ENCODE results near the gene TENM3.

Gene TENM3

GRCh38 chr4:182492423-182492822 lies 249.2 kb downstream of the TENM3 start:
- H2AFZ ChIP-seq (ENCODE audit: low read depth, low read length, severe bottlenecking) = no peak overlapping the region
- H3K79me2 ChIP-seq (ENCODE audit: insufficient read depth, low read length) = no peaks in the 10 kb centered on the region
- H3K4me2 ChIP-seq (ENCODE audit: low read depth, low read length, poor library complexity, severe bottlenecking) = no peak overlapping the region
- no peaks in the 10 kb centered on the region for H3K9me2 ChIP-seq (replicated peaks; ENCODE audit: insufficient read depth, low read length)
- no peaks in the 10 kb centered on the region for H3K36me3 ChIP-seq (ENCODE audit: low read length)
- no peaks in the 10 kb centered on the region for H4K20me1 ChIP-seq (ENCODE audit: low read depth, low read length)
- H3K27ac ChIP-seq (ENCODE audit: low read depth, low read length) = no peak overlapping the region
- no peak overlapping the region for H3K4me3 ChIP-seq (ENCODE audit: insufficient read depth, low read length, poor library complexity, severe bottlenecking)
- H3K27me3 ChIP-seq (ENCODE audit: low read length) = no peaks in the 10 kb centered on the region
- H3K9me3 ChIP-seq (ENCODE audit: insufficient read depth, low read length) = no peaks in the 10 kb centered on the region
- no peaks in the 10 kb centered on the region for H3F3A ChIP-seq (ENCODE audit: insufficient read depth)
- H3K9ac ChIP-seq (ENCODE audit: low read length) = no peak overlapping the region
- no peak for TF ChIP-seq CTCF (IDR thresholded peaks at IDR 0.05; ENCODE audit: insufficient read depth, low read length, poor library complexity, severe bottlenecking)

- H3F3A ChIP-seq (ENCODE audit: insufficient read depth) = no peaks in the 10 kb centered on the region
- no peak overlapping the region for H3K9ac ChIP-seq (ENCODE audit: low read length)
- TF ChIP-seq CTCF (IDR thresholded peaks at IDR 0.05; ENCODE audit: insufficient read depth, low read length, poor library complexity, severe bottlenecking) (no peak), EZH2phosphoT487 (conservative IDR thresholded peaks at IDR 0.05; ENCODE audit: low read length) (no peak)
- H3K4me2 ChIP-seq (ENCODE audit: low read depth, low read length, poor library complexity, severe bottlenecking) = no peak overlapping the region
- H3K9me2 ChIP-seq (replicated peaks; ENCODE audit: insufficient read depth, low read length) = no peaks in the 10 kb centered on the region
- no peaks in the 10 kb centered on the region for H3K27me3 ChIP-seq (ENCODE audit: low read length)
- no peak overlapping the region for H3K27ac ChIP-seq (ENCODE audit: low read depth, low read length)
- H2AFZ ChIP-seq (ENCODE audit: low read depth, low read length, severe bottlenecking) = no peak overlapping the region
- no peaks in the 10 kb centered on the region for H3K9me3 ChIP-seq (ENCODE audit: insufficient read depth, low read length)
- no peaks in the 10 kb centered on the region for H3K79me2 ChIP-seq (ENCODE audit: insufficient read depth, low read length)
- no peak overlapping the region for H3K4me3 ChIP-seq (ENCODE audit: insufficient read depth, low read length, poor library complexity, severe bottlenecking)
- H4K20me1 ChIP-seq (ENCODE audit: low read depth, low read length) = no peaks in the 10 kb centered on the region
- H3K36me3 ChIP-seq (ENCODE audit: low read length) = no peaks in the 10 kb centered on the region
Measured at GRCh38 chr4:182493377-182493776, 250.2 kb downstream of the TENM3 start.

- H3K4me2 ChIP-seq (ENCODE audit: low read depth, low read length, poor library complexity, severe bottlenecking) = no peak overlapping the region
- H3K9me3 ChIP-seq (ENCODE audit: insufficient read depth, low read length) = no peaks in the 10 kb centered on the region
- no peak overlapping the region for H3K9ac ChIP-seq (ENCODE audit: low read length)
Measured at GRCh38 chr4:182494103-182494502, 250.9 kb downstream of the TENM3 start.

More at GRCh38 chr4:182494103-182494502, 250.9 kb downstream of the TENM3 start:
- Histone ChIP-seq H3K9me2 (replicated peaks; ENCODE audit: insufficient read depth, low read length) (no peaks in the 10 kb centered on the region), H3K27me3 (ENCODE audit: low read length) (no peaks in the 10 kb centered on the region), H3F3A (ENCODE audit: insufficient read depth) (no peaks in the 10 kb centered on the region), H4K20me1 (ENCODE audit: low read depth, low read length) (no peaks in the 10 kb centered on the region), H2AFZ (ENCODE audit: low read depth, low read length, severe bottlenecking) (no peak overlapping the region), H3K4me3 (ENCODE audit: insufficient read depth, low read length, poor library complexity, severe bottlenecking) (no peak overlapping the region), H3K27ac (ENCODE audit: low read depth, low read length) (no peak overlapping the region), H3K36me3 (ENCODE audit: low read length) (no peaks in the 10 kb centered on the region), H3K79me2 (ENCODE audit: insufficient read depth, low read length) (no peaks in the 10 kb centered on the region)
- no peak for TF ChIP-seq EZH2phosphoT487 (conservative IDR thresholded peaks at IDR 0.05; ENCODE audit: low read length)
- TF ChIP-seq CTCF (IDR thresholded peaks at IDR 0.05; ENCODE audit: insufficient read depth, low read length, poor library complexity, severe bottlenecking) = no peak
